Nucleus accumbens (tissue), 56 donors: ENCODE data around the gene IMPA2.

Experiments
- DNase-seq, 56 donors: peaks; one replicate each; lab custom pipeline; 2025; lab: John Stamatoyannopoulos, UW

Gene IMPA2

GRCh38 chr18:12005538-12006487, 24.5 kb downstream of the IMPA2 start:
- peak in 4 of 56 donors; percentile 12 to 32 (median 18) for DNase-seq

GRCh38 chr18:12006488-12006840, 25.2 kb downstream of the IMPA2 start:
- DNase-seq, result no peak

- no peak for DNase-seq
Observed at GRCh38 chr18:12007063-12007462, 25.8 kb downstream of the IMPA2 start.

GRCh38 chr18:12008181-12008767, 27.0 kb downstream of the IMPA2 start:
- no peak for DNase-seq

GRCh38 chr18:12008842-12009580, 27.7 kb downstream of the IMPA2 start:
- no peak for DNase-seq

- DNase-seq, result no peak
Observed at GRCh38 chr18:12009581-12010140, 28.4 kb downstream of the IMPA2 start.

GRCh38 chr18:12010187-12010802, 29.0 kb downstream of the IMPA2 start:
- no peak for DNase-seq

- no peak for DNase-seq
Observed at GRCh38 chr18:12011199-12011956, 30.1 kb downstream of the IMPA2 start.

GRCh38 chr18:12011957-12012549, 30.7 kb downstream of the IMPA2 start:
- DNase-seq, result no peak

- no peak for DNase-seq
Observed at GRCh38 chr18:12012697-12013096, 31.4 kb downstream of the IMPA2 start.

GRCh38 chr18:12013186-12013916, 32.0 kb downstream of the IMPA2 start:
- no peak for DNase-seq

GRCh38 chr18:12014086-12014485, 32.8 kb downstream of the IMPA2 start:
- no peak for DNase-seq

GRCh38 chr18:12014521-12015415, 33.5 kb downstream of the IMPA2 start:
- no peak for DNase-seq

- DNase-seq, result peak in 13 of 56 donors; percentile 9 to 39 (median 17)
Observed at GRCh38 chr18:12015416-12016062, 34.2 kb downstream of the IMPA2 start.

GRCh38 chr18:12017081-12017480, 35.8 kb downstream of the IMPA2 start:
- DNase-seq, result no peak

GRCh38 chr18:12018861-12019260, 37.6 kb downstream of the IMPA2 start:
- no peak for DNase-seq

GRCh38 chr18:12021077-12021476, 39.8 kb downstream of the IMPA2 start:
- no peak for DNase-seq
